ENCODE results near the gene ALG10B.

GRCh38 chr12:38327356-38327755 lies 10.8 kb downstream of the ALG10B start:
- no peak for TF ChIP-seq ZNF792 (tag by site-specific recombination; IDR thresholded peaks at IDR 0.05)
- no peak for TF ChIP-seq ZNF274 (IDR thresholded peaks at IDR 0.05; ENCODE audit: low read length)
- no peak for TF ChIP-seq ZNF274 (tag by site-specific recombination; IDR thresholded peaks at IDR 0.05; ENCODE audit: borderline replicate concordance)
- TF ChIP-seq ZNF555 (tag by site-specific recombination; conservative IDR thresholded peaks at IDR 0.05): no peak
- TF ChIP-seq ZNF223 (tag by site-specific recombination; IDR thresholded peaks at IDR 0.05): no peak
- TF ChIP-seq CTCF (tag by site-specific recombination; IDR thresholded peaks at IDR 0.05): no peak
- no peak for TF ChIP-seq ZNF785 (tag by site-specific recombination; IDR thresholded peaks at IDR 0.05)
- no peak for TF ChIP-seq ZBTB21 (tag by site-specific recombination; IDR thresholded peaks at IDR 0.05)
